ENCODE results near the gene HES4.
"Not testable (repeated sequence)": the region's sequence is repeated elsewhere in the genome, so short reads cannot be mapped to it uniquely, and the experiment has no call there.

The HES4 gene

DNA sequence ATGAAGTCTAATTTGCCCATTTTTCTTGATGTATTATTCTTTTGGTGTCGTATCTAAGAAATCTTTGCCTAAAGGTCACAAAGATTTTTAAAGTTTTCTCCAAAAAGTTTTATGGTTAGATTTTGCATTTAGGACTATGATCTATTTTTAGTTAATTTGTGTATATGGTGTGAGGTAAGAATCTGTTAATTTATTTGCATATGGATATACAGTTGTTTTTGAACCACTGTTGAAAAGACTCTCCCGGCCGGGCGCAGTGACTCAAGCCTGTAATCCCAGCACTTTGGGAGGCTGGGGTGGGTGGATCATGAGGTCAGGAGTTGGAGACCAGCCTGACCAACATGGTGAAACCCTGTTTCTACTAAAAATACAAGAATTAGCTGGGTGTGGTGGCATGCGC is 11.8 kb downstream of the HES4 start:
- H3K4me1 ChIP-seq (ENCODE audit: control insufficient read depth, insufficient read depth, low read length) = not testable (repeated sequence)
- CTCF ChIA-PET = interaction anchor here (0.7 kb wide), 1 partner anchor 75 kb away, joined by 3 read pairs; no protein-coding TSS in a partner anchor

DNA sequence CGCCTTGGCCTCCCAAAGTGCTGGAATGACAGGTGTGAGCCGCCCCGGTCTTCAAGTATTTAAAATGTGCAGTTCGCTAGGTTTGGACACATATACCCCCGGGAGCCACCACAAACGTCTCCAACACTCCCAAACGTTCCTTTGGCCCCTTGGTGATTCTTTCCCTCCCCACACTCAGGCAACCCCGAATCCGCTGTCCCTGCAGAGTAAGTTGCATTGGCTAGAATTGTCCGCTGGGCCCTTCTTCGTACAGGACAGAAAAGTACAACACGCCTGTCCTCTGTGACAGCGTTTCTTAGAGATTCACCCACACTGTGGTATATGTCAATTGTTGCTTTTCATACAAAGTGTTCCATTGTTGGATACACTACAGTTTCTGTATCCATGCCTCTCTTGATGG is 14.8 kb downstream of the HES4 start:
- H3K27ac ChIP-seq (ENCODE audit: extremely low read depth, low read depth, low read length) = no peak overlapping the region
- no peak for TF ChIP-seq ZSCAN16 (tag by site-specific recombination; IDR thresholded peaks at IDR 0.05)
- TF ChIP-seq, protein P1, sequence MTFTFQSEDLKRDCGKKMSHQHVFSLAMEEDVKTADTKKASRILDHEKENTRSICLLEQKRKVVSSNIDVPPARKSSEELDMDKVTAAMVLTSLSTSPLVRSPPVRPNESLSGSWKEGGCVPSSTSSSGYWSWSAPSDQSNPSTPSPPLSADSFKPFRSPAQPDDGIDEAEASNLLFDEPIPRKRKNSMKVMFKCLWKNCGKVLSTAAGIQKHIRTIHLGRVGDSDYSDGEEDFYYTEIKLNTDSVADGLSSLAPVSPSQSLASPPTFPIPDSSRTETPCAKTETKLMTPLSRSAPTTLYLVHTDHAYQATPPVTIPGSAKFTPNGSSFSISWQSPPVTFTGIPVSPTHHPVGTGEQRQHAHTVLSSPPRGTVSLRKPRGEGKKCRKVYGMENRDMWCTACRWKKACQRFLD (tag by site-specific recombination; IDR thresholded peaks at IDR 0.05) = no peak
- TF ChIP-seq ZNF174 (tag by site-specific recombination; IDR thresholded peaks at IDR 0.05) = no peak
- TF ChIP-seq, protein P2, sequence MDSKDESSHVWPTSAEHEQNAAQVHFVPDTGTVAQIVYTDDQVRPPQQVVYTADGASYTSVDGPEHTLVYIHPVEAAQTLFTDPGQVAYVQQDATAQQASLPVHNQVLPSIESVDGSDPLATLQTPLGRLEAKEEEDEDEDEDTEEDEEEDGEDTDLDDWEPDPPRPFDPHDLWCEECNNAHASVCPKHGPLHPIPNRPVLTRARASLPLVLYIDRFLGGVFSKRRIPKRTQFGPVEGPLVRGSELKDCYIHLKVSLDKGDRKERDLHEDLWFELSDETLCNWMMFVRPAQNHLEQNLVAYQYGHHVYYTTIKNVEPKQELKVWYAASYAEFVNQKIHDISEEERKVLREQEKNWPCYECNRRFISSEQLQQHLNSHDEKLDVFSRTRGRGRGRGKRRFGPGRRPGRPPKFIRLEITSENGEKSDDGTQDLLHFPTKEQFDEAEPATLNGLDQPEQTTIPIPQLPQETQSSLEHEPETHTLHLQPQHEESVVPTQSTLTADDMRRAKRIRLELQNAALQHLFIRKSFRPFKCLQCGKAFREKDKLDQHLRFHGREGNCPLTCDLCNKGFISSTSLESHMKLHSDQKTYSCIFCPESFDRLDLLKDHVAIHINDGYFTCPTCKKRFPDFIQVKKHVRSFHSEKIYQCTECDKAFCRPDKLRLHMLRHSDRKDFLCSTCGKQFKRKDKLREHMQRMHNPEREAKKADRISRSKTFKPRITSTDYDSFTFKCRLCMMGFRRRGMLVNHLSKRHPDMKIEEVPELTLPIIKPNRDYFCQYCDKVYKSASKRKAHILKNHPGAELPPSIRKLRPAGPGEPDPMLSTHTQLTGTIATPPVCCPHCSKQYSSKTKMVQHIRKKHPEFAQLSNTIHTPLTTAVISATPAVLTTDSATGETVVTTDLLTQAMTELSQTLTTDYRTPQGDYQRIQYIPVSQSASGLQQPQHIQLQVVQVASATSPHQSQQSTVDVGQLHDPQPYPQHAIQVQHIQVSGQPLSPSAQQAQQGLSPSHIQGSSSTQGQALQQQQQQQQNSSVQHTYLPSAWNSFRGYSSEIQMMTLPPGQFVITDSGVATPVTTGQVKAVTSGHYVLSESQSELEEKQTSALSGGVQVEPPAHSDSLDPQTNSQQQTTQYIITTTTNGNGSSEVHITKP (tag by site-specific recombination; IDR thresholded peaks at IDR 0.05) = no peak
- TF ChIP-seq ZNF791 (tag by site-specific recombination; IDR thresholded peaks at IDR 0.05) = no peak
- TF ChIP-seq MEIS1 (CRISPR knock-in tag; IDR thresholded peaks at IDR 0.05; ENCODE audit: borderline replicate concordance) = no peak
- TF ChIP-seq ZNF701 (tag by site-specific recombination; IDR thresholded peaks at IDR 0.05) = no peak
- no peak for TF ChIP-seq MYNN (tag by site-specific recombination; IDR thresholded peaks at IDR 0.05; ENCODE audit: borderline replicate concordance)
- no peak for TF ChIP-seq ZSCAN23 (tag by site-specific recombination; IDR thresholded peaks at IDR 0.05)
- no peak for TF ChIP-seq ZNF571 (tag by site-specific recombination; IDR thresholded peaks at IDR 0.05)
- TF ChIP-seq, protein P3, sequence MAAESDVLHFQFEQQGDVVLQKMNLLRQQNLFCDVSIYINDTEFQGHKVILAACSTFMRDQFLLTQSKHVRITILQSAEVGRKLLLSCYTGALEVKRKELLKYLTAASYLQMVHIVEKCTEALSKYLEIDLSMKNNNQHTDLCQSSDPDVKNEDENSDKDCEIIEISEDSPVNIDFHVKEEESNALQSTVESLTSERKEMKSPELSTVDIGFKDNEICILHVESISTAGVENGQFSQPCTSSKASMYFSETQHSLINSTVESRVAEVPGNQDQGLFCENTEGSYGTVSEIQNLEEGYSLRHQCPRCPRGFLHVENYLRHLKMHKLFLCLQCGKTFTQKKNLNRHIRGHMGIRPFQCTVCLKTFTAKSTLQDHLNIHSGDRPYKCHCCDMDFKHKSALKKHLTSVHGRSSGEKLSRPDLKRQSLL (tag by site-specific recombination; IDR thresholded peaks at IDR 0.05) = no peak
- no peak for TF ChIP-seq ZNF292 (tag by site-specific recombination; IDR thresholded peaks at IDR 0.05; ENCODE audit: borderline replicate concordance, low read depth)
- TF ChIP-seq GLI4 (tag by site-specific recombination; IDR thresholded peaks at IDR 0.05) = no peak
- TF ChIP-seq ZNF37A (tag by site-specific recombination; IDR thresholded peaks at IDR 0.05) = no peak
- no peak for TF ChIP-seq SCRT1 (tag by site-specific recombination; IDR thresholded peaks at IDR 0.05; ENCODE audit: borderline replicate concordance)
- TF ChIP-seq ZSCAN30 (tag by site-specific recombination; IDR thresholded peaks at IDR 0.05) = no peak
- no peak for TF ChIP-seq ZNF530 (tag by site-specific recombination; IDR thresholded peaks at IDR 0.05; ENCODE audit: low read depth)
- TF ChIP-seq ZNF362 (tag by site-specific recombination; IDR thresholded peaks at IDR 0.05) = no peak
- TF ChIP-seq ZBTB44 (tag by site-specific recombination; IDR thresholded peaks at IDR 0.05) = no peak
- no peak for TF ChIP-seq ZNF311 (tag by site-specific recombination; IDR thresholded peaks at IDR 0.05; ENCODE audit: borderline replicate concordance)
- H3K4me3 ChIP-seq (ENCODE audit: low read depth, low read length) = no peak overlapping the region
- CTCF ChIA-PET = interaction anchor here (0.6 to 4.0 kb wide), 19 partner anchors 8 to 306 kb away, joined by 3 to 53 read pairs (median 4); partner anchors contain the start of gene AGRN
- H3K4me1 ChIP-seq (ENCODE audit: control insufficient read depth, insufficient read depth, low read length) = no peaks in the 10 kb centered on the region
- POLR2A ChIA-PET = interaction anchor here (0.8 to 1.2 kb wide), 2 partner anchors 9 to 19 kb away, joined by 3 read pairs; partner anchors contain the start of gene PLEKHN1
- no peaks in the 10 kb centered on the region for H3K36me3 ChIP-seq (ENCODE audit: control insufficient read depth in 2 of 2, insufficient read depth in 1 of 2, low read length in 2 of 2)
- no peaks in the 10 kb centered on the region for H3K9me3 ChIP-seq (ENCODE audit: control insufficient read depth, insufficient read depth, low read depth, low read length)

More for the DNA sequence above, 11.8 kb downstream of the HES4 start:
- POLR2A ChIA-PET; H3K9me3 ChIP-seq (ENCODE audit: control insufficient read depth, insufficient read depth, low read depth, low read length); H3K4me3 ChIP-seq (ENCODE audit: low read depth, low read length); H3K36me3 ChIP-seq (ENCODE audit: control insufficient read depth in 2 of 2, insufficient read depth in 1 of 2, low read length in 2 of 2); H3K27ac ChIP-seq (ENCODE audit: extremely low read depth, low read depth, low read length): not testable (repeated sequence)

Measured in HEK293 (cell line).